Measurements from ENCODE around the gene FRMD3. TPM values are rescaled to one million over a fixed set of nuclear protein-coding genes. Genes with fewer than 3 reads are reported as not detected.
A peak's percentile ranks its signal among the peaks of the same experiment; 100 is the strongest.

FRMD3 gene
- 10 to 100 TPM in 3 of 4 donors, 1 to 10 TPM in 1; 7.9 to 13.4 (median 11.8) TPM for total RNA-seq

- 0% methylated on average over 1 of the region's 85 CpGs for WGBS
- peaks cover 4 to 26% (median 5%) of the 10 kb centered on the region in 4 donors for H3K27me3 ChIP-seq
- TF ChIP-seq, protein P1, sequence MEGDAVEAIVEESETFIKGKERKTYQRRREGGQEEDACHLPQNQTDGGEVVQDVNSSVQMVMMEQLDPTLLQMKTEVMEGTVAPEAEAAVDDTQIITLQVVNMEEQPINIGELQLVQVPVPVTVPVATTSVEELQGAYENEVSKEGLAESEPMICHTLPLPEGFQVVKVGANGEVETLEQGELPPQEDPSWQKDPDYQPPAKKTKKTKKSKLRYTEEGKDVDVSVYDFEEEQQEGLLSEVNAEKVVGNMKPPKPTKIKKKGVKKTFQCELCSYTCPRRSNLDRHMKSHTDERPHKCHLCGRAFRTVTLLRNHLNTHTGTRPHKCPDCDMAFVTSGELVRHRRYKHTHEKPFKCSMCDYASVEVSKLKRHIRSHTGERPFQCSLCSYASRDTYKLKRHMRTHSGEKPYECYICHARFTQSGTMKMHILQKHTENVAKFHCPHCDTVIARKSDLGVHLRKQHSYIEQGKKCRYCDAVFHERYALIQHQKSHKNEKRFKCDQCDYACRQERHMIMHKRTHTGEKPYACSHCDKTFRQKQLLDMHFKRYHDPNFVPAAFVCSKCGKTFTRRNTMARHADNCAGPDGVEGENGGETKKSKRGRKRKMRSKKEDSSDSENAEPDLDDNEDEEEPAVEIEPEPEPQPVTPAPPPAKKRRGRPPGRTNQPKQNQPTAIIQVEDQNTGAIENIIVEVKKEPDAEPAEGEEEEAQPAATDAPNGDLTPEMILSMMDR (IDR thresholded peaks at IDR 0.05): peak; percentile 28 to 69 (median 39)
- TF ChIP-seq POLR2AphosphoS5 (IDR thresholded peaks at IDR 0.05) (peak in 1 of 2 donors; percentile 46), EP300 (IDR thresholded peaks at IDR 0.05) (no peak), POLR2A (IDR thresholded peaks at IDR 0.05; ENCODE audit: low read depth) (no peak)
- H3K4me1 ChIP-seq: peaks cover 10 to 24% (median 24%) of the 10 kb centered on the region in 4 donors
- intact Hi-C loops (cut with DNase I): no loop called here
- no peaks in the 10 kb centered on the region for H3K36me3 ChIP-seq
- H3K9me3 ChIP-seq: no peaks in the 10 kb centered on the region
- DNase-seq (ENCODE audit: extremely low spot score): no peak
- H3K27ac ChIP-seq (replicated peaks in 1 of 4): peak within 1 kb of the TSS; percentile 67 to 79 (median 74)
- peak within 1 kb of the TSS; percentile 60 to 62 (median 60) for H3K4me3 ChIP-seq
These were observed at the start of gene FRMD3 for GRCh38 chr9:83538172-83538889. TSS of gene FRMD3 (minus strand) at chr9:83538401. CDS start at chr9:83538231, 170 bp downstream.

DNA sequence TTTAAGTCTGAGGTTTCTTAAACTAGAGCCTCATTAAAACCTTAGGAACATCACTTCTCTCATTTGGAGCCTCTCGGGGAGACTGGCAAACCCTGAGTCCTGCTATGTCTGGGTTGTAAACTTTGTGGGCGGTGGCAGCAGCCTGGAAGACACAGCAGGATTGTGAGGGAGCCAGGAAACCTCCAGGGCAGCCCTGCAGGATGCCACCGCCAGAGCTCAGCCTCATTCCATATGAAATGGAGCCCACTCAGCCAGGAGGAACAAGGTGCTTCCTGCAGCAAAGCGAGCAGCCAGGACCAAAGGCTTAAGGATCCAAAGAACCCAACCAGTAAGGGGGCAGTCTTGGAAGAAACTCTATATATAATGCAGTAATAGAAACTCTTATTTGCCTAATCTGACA is 46.8 kb upstream of the FRMD3 start:
- no peaks in the 10 kb centered on the region for H3K27me3 ChIP-seq
- intact Hi-C loops (cut with DNase I): no loop called here
- H3K4me3 ChIP-seq: no peak overlapping the region
- TF ChIP-seq EP300 (IDR thresholded peaks at IDR 0.05) (no peak), POLR2AphosphoS5 (IDR thresholded peaks at IDR 0.05) (no peak), POLR2A (IDR thresholded peaks at IDR 0.05; ENCODE audit: low read depth) (no peak)
- TF ChIP-seq, protein P1 (IDR thresholded peaks at IDR 0.05): no peak
- no peak overlapping the region for H3K27ac ChIP-seq (replicated peaks in 1 of 4)
- no peaks in the 10 kb centered on the region for H3K4me1 ChIP-seq
- DNase-seq (ENCODE audit: extremely low spot score): peak; percentile 47
- WGBS: 84% methylated on average over 2 of the region's 4 CpGs
- no peaks in the 10 kb centered on the region for H3K9me3 ChIP-seq
- peaks cover 0 to 10% (median 0%) of the 10 kb centered on the region in 4 donors for H3K36me3 ChIP-seq

- no peak for TF ChIP-seq POLR2AphosphoS5 (IDR thresholded peaks at IDR 0.05)
- TF ChIP-seq, protein P1 (IDR thresholded peaks at IDR 0.05): peak; percentile 53 to 75 (median 59)
- peak; percentile 80 for DNase-seq (ENCODE audit: extremely low spot score)
- 65% methylated on average over 6 of the region's 6 CpGs for WGBS
- Histone ChIP-seq H3K4me3 (no peak overlapping the region), H3K4me1 (no peaks in the 10 kb centered on the region), H3K9me3 (peaks cover 0 to 11% (median 0%) of the 10 kb centered on the region in 4 donors), H3K27me3 (no peaks in the 10 kb centered on the region), H3K27ac (replicated peaks in 1 of 4) (no peak overlapping the region), H3K36me3 (peaks cover 0 to 10% (median 0%) of the 10 kb centered on the region in 4 donors)
- intact Hi-C loops (cut with DNase I): no loop called here
These were observed 45.2 kb upstream of the FRMD3 start for GRCh38 chr9:83583151-83584014.

GRCh38 chr9:83582029-83582428 is 43.8 kb upstream of the FRMD3 start:
- peaks cover 0 to 15% (median 0%) of the 10 kb centered on the region in 4 donors for H3K9me3 ChIP-seq
- peaks cover 0 to 10% (median 0%) of the 10 kb centered on the region in 4 donors for H3K36me3 ChIP-seq
- H3K4me3 ChIP-seq: no peak overlapping the region
- no peak overlapping the region for H3K27ac ChIP-seq (replicated peaks in 1 of 4)
- intact Hi-C loops (cut with DNase I): no loop called here
- H3K4me1 ChIP-seq: no peaks in the 10 kb centered on the region
- 71% methylated on average over 1 of the region's 1 CpG for WGBS
- TF ChIP-seq, protein P1 (IDR thresholded peaks at IDR 0.05): no peak
- TF ChIP-seq POLR2AphosphoS5 (IDR thresholded peaks at IDR 0.05): no peak
- TF ChIP-seq POLR2A (IDR thresholded peaks at IDR 0.05; ENCODE audit: low read depth): no peak
- no peak for TF ChIP-seq EP300 (IDR thresholded peaks at IDR 0.05)
- H3K27me3 ChIP-seq: no peaks in the 10 kb centered on the region
- DNase-seq (ENCODE audit: extremely low spot score): peak; percentile 24
